ENCODE measurements around the gene COMMD1.

DNA sequence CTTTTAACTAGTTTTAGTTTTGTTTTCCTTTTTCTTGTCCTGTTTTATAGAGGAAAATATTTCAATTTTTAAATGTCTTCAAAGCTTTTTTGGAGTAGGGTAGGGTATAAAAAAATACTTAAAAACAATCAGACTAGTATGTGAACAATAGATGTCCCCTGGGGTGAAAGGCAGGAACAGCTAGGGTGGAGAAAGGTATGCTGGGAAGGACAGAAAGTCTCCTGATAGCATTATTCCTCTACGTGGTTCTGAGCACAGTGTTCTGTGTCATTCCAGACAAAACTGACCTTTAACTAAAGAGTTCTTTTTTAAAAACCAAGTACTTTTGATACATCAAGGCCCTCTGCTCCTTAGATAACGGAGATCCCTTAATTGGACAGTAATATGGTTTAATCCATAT lies 258.4 kb downstream of the COMMD1 start:
- TF ChIP-seq, protein P1, sequence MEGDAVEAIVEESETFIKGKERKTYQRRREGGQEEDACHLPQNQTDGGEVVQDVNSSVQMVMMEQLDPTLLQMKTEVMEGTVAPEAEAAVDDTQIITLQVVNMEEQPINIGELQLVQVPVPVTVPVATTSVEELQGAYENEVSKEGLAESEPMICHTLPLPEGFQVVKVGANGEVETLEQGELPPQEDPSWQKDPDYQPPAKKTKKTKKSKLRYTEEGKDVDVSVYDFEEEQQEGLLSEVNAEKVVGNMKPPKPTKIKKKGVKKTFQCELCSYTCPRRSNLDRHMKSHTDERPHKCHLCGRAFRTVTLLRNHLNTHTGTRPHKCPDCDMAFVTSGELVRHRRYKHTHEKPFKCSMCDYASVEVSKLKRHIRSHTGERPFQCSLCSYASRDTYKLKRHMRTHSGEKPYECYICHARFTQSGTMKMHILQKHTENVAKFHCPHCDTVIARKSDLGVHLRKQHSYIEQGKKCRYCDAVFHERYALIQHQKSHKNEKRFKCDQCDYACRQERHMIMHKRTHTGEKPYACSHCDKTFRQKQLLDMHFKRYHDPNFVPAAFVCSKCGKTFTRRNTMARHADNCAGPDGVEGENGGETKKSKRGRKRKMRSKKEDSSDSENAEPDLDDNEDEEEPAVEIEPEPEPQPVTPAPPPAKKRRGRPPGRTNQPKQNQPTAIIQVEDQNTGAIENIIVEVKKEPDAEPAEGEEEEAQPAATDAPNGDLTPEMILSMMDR (conservative IDR thresholded peaks at IDR 0.05 in 1 of 2, IDR thresholded peaks at IDR 0.05 in 1 of 2; ENCODE audit: low read depth in 1 of 2, low read length in 2 of 2): no peak
- no peak for TF ChIP-seq EZH2 (IDR thresholded peaks at IDR 0.05; ENCODE audit: low read length, missing control alignments)
